ENCODE data around the gene CXCL8. TPM values are rescaled to one million over a fixed set of nuclear protein-coding genes. Genes with fewer than 3 reads are reported as not detected.

The CXCL8 gene
- total RNA-seq, 1 donor from 2014 or later: not detected

GRCh38 chr4:73705056-73705432, 35.3 kb upstream of the CXCL8 start:
- no peak for DNase-seq
- Mint-ChIP-seq H3K4me3 (ENCODE audit: unreplicated experiment) (no peak overlapping the region), H3K27ac (ENCODE audit: unreplicated experiment) (no peak overlapping the region), H3K9me3 (ENCODE audit: unreplicated experiment) (no peaks in the 10 kb centered on the region), H3K27me3 (ENCODE audit: unreplicated experiment) (no peaks in the 10 kb centered on the region), H3K36me3 (ENCODE audit: unreplicated experiment) (no peaks in the 10 kb centered on the region), H3K4me1 (ENCODE audit: low read depth, unreplicated experiment) (no peaks in the 10 kb centered on the region)
- TF ChIP-seq CTCF (IDR thresholded peaks at IDR 0.05; ENCODE audit: partially characterized antibody, unreplicated experiment): no peak

- Mint-ChIP-seq H3K27me3 (ENCODE audit: unreplicated experiment) (no peaks in the 10 kb centered on the region), H3K4me1 (ENCODE audit: low read depth, unreplicated experiment) (no peaks in the 10 kb centered on the region), H3K27ac (ENCODE audit: unreplicated experiment) (no peak overlapping the region), H3K36me3 (ENCODE audit: unreplicated experiment) (no peaks in the 10 kb centered on the region), H3K4me3 (ENCODE audit: unreplicated experiment) (no peak overlapping the region), H3K9me3 (ENCODE audit: unreplicated experiment) (no peaks in the 10 kb centered on the region)
- TF ChIP-seq CTCF (IDR thresholded peaks at IDR 0.05; ENCODE audit: partially characterized antibody, unreplicated experiment): no peak
- DNase-seq: no peak
Observed at GRCh38 chr4:73705721-73706120, 34.6 kb upstream of the CXCL8 start.

GRCh38 chr4:73706811-73707210, 33.6 kb upstream of the CXCL8 start:
- no peaks in the 10 kb centered on the region for H3K4me1 Mint-ChIP-seq (ENCODE audit: low read depth, unreplicated experiment)
- no peaks in the 10 kb centered on the region for H3K9me3 Mint-ChIP-seq (ENCODE audit: unreplicated experiment)
- TF ChIP-seq CTCF (IDR thresholded peaks at IDR 0.05; ENCODE audit: partially characterized antibody, unreplicated experiment): no peak
- H3K27me3 Mint-ChIP-seq (ENCODE audit: unreplicated experiment): no peaks in the 10 kb centered on the region
- no peaks in the 10 kb centered on the region for H3K36me3 Mint-ChIP-seq (ENCODE audit: unreplicated experiment)
- H3K4me3 Mint-ChIP-seq (ENCODE audit: unreplicated experiment): no peak overlapping the region
- DNase-seq: no peak
- no peak overlapping the region for H3K27ac Mint-ChIP-seq (ENCODE audit: unreplicated experiment)

- no peaks in the 10 kb centered on the region for H3K27me3 Mint-ChIP-seq (ENCODE audit: unreplicated experiment)
- H3K36me3 Mint-ChIP-seq (ENCODE audit: unreplicated experiment): no peaks in the 10 kb centered on the region
- H3K9me3 Mint-ChIP-seq (ENCODE audit: unreplicated experiment): no peaks in the 10 kb centered on the region
- no peak overlapping the region for H3K27ac Mint-ChIP-seq (ENCODE audit: unreplicated experiment)
- no peak for TF ChIP-seq CTCF (IDR thresholded peaks at IDR 0.05; ENCODE audit: partially characterized antibody, unreplicated experiment)
- H3K4me3 Mint-ChIP-seq (ENCODE audit: unreplicated experiment): no peak overlapping the region
- no peak for DNase-seq
- H3K4me1 Mint-ChIP-seq (ENCODE audit: low read depth, unreplicated experiment): no peaks in the 10 kb centered on the region
Observed at GRCh38 chr4:73707269-73707875, 33.0 kb upstream of the CXCL8 start.

GRCh38 chr4:73707918-73708577, 32.3 kb upstream of the CXCL8 start:
- no peak for DNase-seq
- Mint-ChIP-seq H3K27ac (ENCODE audit: unreplicated experiment) (no peak overlapping the region), H3K9me3 (ENCODE audit: unreplicated experiment) (no peaks in the 10 kb centered on the region), H3K36me3 (ENCODE audit: unreplicated experiment) (no peaks in the 10 kb centered on the region), H3K4me3 (ENCODE audit: unreplicated experiment) (no peak overlapping the region), H3K27me3 (ENCODE audit: unreplicated experiment) (no peaks in the 10 kb centered on the region), H3K4me1 (ENCODE audit: low read depth, unreplicated experiment) (no peaks in the 10 kb centered on the region)
- TF ChIP-seq CTCF (IDR thresholded peaks at IDR 0.05; ENCODE audit: partially characterized antibody, unreplicated experiment): no peak

Measured in glutamatergic neuron (in vitro differentiated cells).